Gastroesophageal sphincter (tissue), 4 donors: ENCODE measurements around the gene KRTAP5-1. TPM values are rescaled to one million over a fixed set of nuclear protein-coding genes. Genes with fewer than 3 reads are reported as not detected.

Source experiments
- ATAC-seq: fragments of 150-250 bp; one replicate; pipeline ENCODE4 v1.9.1; 2016; ENCODE audit warnings: mild to moderate bottlenecking, moderate library complexity
- H3K27ac ChIP-seq, 4 donors: fragments of 200-600 bp; sonication (generic) in 3 of 4; 1 replicate in 3 of 4; 2 replicates in 1 of 4; pipeline ENCODE4 v1.5.1; 2016 to 2019
- H3K27me3 ChIP-seq: fragments of 200-600 bp; sonication (generic); one replicate; pipeline ENCODE4 v1.5.1; 2019
- H3K36me3 ChIP-seq, 2 donors: fragments of 200-600 bp; sonication (generic); one replicate each; pipeline ENCODE4 v1.5.1; 2019; ENCODE audit warnings: control low read depth in 1 of 2
- H3K4me1 ChIP-seq, 3 donors: fragments of 200-600 bp; sonication (generic); 1 replicate in 2 of 3; 2 replicates in 1 of 3; pipeline ENCODE4 v1.5.1; 2016 to 2019; ENCODE audit warnings: control low read depth in 2 of 3
- H3K4me3 ChIP-seq, 2 donors: fragments of 200-600 bp; sonication (generic); one replicate each; pipeline ENCODE4 v1.5.1; 2019; ENCODE audit warnings: mild to moderate bottlenecking in 1 of 2, moderate library complexity in 1 of 2
- H3K9me3 ChIP-seq, 3 donors: fragments of 200-600 bp; sonication (generic); one replicate each; pipeline ENCODE4 v1.5.1; 2017 to 2019; ENCODE audit warnings: control low read depth in 2 of 3
- CTCF ChIP-seq, 4 experiments: fragments of 200-600 bp in 2 of 4; fragments of 450-650 bp in 2 of 4; sonication (generic) in 1 of 4; IDR thresholded peaks; one replicate each; pipeline ENCODE4 v1.5.1; 2017 to 2019; ENCODE audit warnings: antibody characterized with exemption in 4 of 4, mild to moderate bottlenecking in 2 of 4, moderate library complexity in 2 of 4
- EP300 ChIP-seq: sonication (generic); formaldehyde crosslinking; IDR thresholded peaks from one replicate; pipeline ENCODE4 v1.6.1; 2017; ENCODE audit warnings: antibody characterized with exemption, mild to moderate bottlenecking
- POLR2A ChIP-seq, 2 donors: fragments of 450-650 bp; IDR thresholded peaks; one replicate each; pipeline ENCODE4 v1.6.1; 2017; ENCODE audit warnings: antibody characterized with exemption in 2 of 2, mild to moderate bottlenecking in 2 of 2, moderate library complexity in 1 of 2
- POLR2AphosphoS5 ChIP-seq: sonication (generic); formaldehyde crosslinking; IDR thresholded peaks from one replicate; pipeline ENCODE4 v1.6.1; 2017; ENCODE audit warnings: antibody characterized with exemption
- WGBS, 2 donors: methylation state at CpG; one replicate each; pipeline ENCODE4 v1.1.5; 2018; ENCODE audit warnings: low coverage in 1 of 2; 5-methylcytosine and 5-hydroxymethylcytosine counted together
- total RNA-seq, 4 donors: library from RNA; depleted of rRNA; stranded (reverse); fragments of >200 nt; gene quantifications; one replicate each; pipeline ENCODE4 v1.1.0, GENCODE V29; 2016

The KRTAP5-1 gene
- total RNA-seq, 4 donors from 2014 or later = not detected

- no peak overlapping the region for H3K4me3 ChIP-seq
- peak overlapping the region in 2 of 4 donors; percentile 10 to 88 for H3K27ac ChIP-seq
- peaks cover 0 to 73% (median 24%) of the 10 kb centered on the region in 3 donors for H3K4me1 ChIP-seq
- ATAC-seq = no peak
- no peak for TF ChIP-seq EP300
- no peak for TF ChIP-seq CTCF (IDR thresholded peaks at IDR 0.05)
- no peak for TF ChIP-seq POLR2AphosphoS5
- TF ChIP-seq POLR2A (IDR thresholded peaks at IDR 0.05) = no peak
- H3K27me3 ChIP-seq = no peaks in the 10 kb centered on the region
- H3K9me3 ChIP-seq = no peaks in the 10 kb centered on the region
- no CpG with 5 or more reads among the region's 13 CpGs for WGBS, 2 donors
- H3K36me3 ChIP-seq = peaks cover 0 to 23% of the 10 kb centered on the region in 2 donors
These were observed 17.9 kb downstream of the KRTAP5-1 start for GRCh38 chr11:1567052-1567720.

- H3K36me3 ChIP-seq = peaks cover 0 to 28% of the 10 kb centered on the region in 2 donors
- no peaks in the 10 kb centered on the region for H3K9me3 ChIP-seq
- ATAC-seq = no peak
- no peaks in the 10 kb centered on the region for H3K27me3 ChIP-seq
- TF ChIP-seq CTCF (IDR thresholded peaks at IDR 0.05) (no peak), EP300 (no peak), POLR2A (IDR thresholded peaks at IDR 0.05) (no peak), POLR2AphosphoS5 (no peak)
- no peak overlapping the region for H3K4me3 ChIP-seq
- no CpG with 5 or more reads among the region's 20 CpGs for WGBS, 2 donors
- H3K27ac ChIP-seq = peak overlapping the region in 1 of 4 donors; percentile 88
- peaks cover 0 to 72% (median 24%) of the 10 kb centered on the region in 3 donors for H3K4me1 ChIP-seq
These were observed 18.6 kb downstream of the KRTAP5-1 start for GRCh38 chr11:1566381-1567051.

GRCh38 chr11:1565904-1566247 lies 19.2 kb downstream of the KRTAP5-1 start:
- H3K27me3 ChIP-seq = no peaks in the 10 kb centered on the region
- TF ChIP-seq POLR2AphosphoS5 (no peak), CTCF (IDR thresholded peaks at IDR 0.05) (no peak), POLR2A (IDR thresholded peaks at IDR 0.05) (no peak), EP300 (no peak)
- H3K4me3 ChIP-seq = no peak overlapping the region
- H3K27ac ChIP-seq = peak overlapping the region in 2 of 4 donors; percentile 75 to 88
- H3K9me3 ChIP-seq = no peaks in the 10 kb centered on the region
- no CpG with 5 or more reads among the region's 5 CpGs for WGBS, 2 donors
- H3K4me1 ChIP-seq = peaks cover 0 to 66% (median 24%) of the 10 kb centered on the region in 3 donors
- ATAC-seq = no peak
- H3K36me3 ChIP-seq = peaks cover 0 to 35% of the 10 kb centered on the region in 2 donors

DNA sequence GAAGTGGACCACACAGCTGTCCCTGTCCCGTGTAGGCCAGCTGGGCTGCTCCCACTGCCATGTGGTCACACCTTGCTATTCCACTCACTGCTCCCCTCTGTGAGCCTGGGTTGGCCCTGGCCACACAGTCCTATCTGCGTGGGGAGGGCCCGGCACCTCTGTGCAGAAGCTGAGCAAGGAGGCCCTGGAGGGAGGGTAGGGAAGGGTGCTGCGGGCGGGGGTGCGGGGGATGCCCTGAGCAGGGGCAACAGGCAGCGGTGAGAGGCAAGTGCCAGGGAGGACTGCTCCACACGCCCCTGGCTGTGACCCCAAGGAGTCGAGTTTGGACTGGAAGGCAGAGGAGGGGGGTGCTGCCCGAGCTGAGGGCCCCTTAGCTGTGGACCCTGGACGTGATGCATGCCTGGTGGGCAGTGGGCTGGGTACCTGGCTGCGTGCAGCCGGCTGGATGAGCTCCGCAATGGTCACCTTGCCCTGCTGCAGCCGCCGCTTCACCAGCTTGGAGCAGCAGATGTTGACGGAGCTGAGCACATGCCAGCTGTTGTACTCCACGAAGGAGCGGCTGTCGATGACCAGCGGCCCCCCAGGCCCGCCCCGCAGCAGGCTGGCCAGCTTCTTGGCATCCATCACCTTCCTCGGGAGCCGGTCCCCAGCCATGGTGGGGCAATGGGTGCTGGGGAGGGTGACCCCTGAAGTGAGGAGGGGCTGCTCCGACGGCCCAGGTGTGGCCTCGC lies 19.7 kb downstream of the KRTAP5-1 start:
- ATAC-seq = no peak
- TF ChIP-seq POLR2AphosphoS5 (no peak), CTCF (IDR thresholded peaks at IDR 0.05) (no peak), EP300 (no peak), POLR2A (IDR thresholded peaks at IDR 0.05) (no peak)
- Histone ChIP-seq H3K36me3 (peaks cover 0 to 37% of the 10 kb centered on the region in 2 donors), H3K9me3 (no peaks in the 10 kb centered on the region), H3K27me3 (no peaks in the 10 kb centered on the region), H3K27ac (peak overlapping the region in 3 of 4 donors; percentile 66 to 88 (median 75)), H3K4me3 (no peak overlapping the region), H3K4me1 (peaks cover 0 to 65% (median 22%) of the 10 kb centered on the region in 3 donors)
- 100% methylated on average over 2 of the region's 28 CpGs; no CpG with 5 or more reads in 1 of the 2 donors for WGBS, 2 donors
